K562 (cell line): Measurements from ENCODE around the gene MYO3B. TPM values are rescaled to one million over a fixed set of nuclear protein-coding genes. Genes with fewer than 3 reads are reported as not detected.
A peak's percentile ranks its signal among the peaks of the same experiment; 100 is the strongest.

Experiments used
- ARID1B ChIP-seq: fragments of 450-650 bp; IDR thresholded peaks from 2 replicates; pipeline ENCODE4 v1.6.1; 2016; ENCODE audit warnings: antibody characterized with exemption, mild to moderate bottlenecking, inconsistent platforms
- C11orf30 ChIP-seq: fragments of 450-650 bp; IDR thresholded peaks from 2 replicates; pipeline ENCODE4 v1.6.1; 2016; ENCODE audit warnings: low read depth, mild to moderate bottlenecking
- DACH1 ChIP-seq: fragments of 450-650 bp; IDR thresholded peaks from 2 replicates; pipeline ENCODE4 v1.6.1; 2018; ENCODE audit not compliant: partially characterized antibody
- ETS2 ChIP-seq: IDR thresholded peaks from 2 replicates; pipeline ENCODE4 v1.6.1; 2016; ENCODE audit warnings: borderline replicate concordance, missing genetic modification characterization, mild to moderate bottlenecking, moderate library complexity, missing compliant biosample characterization; ENCODE audit not compliant: poor library complexity, severe bottlenecking
- HMG20A ChIP-seq: fragments of 450-650 bp; formaldehyde crosslinking; conservative IDR thresholded peaks from 2 replicates; pipeline ENCODE4 v1.4.0; 2020; ENCODE audit warnings: mild to moderate bottlenecking, mixed read lengths
- HMGXB4 ChIP-seq: sonication (generic); formaldehyde crosslinking; IDR thresholded peaks from 2 replicates; pipeline ENCODE4 v1.8.1; 2023; ENCODE audit warnings: mild to moderate bottlenecking, missing genetic modification reagents
- MLLT1 ChIP-seq, 2 experiments: fragments of 450-650 bp; IDR thresholded peaks; 2 replicates each; pipeline ENCODE4 v1.6.1; 2016
- ZNF3 ChIP-seq: fragments of 250-450 bp; sonication (Bioruptor Pico); IDR thresholded peaks from 2 replicates; pipeline ENCODE4 v1.5.0; 2021; ENCODE audit warnings: mild to moderate bottlenecking, moderate library complexity
- ZNF354B ChIP-seq: fragments of 250-450 bp; sonication (Bioruptor Pico); IDR thresholded peaks from 2 replicates; pipeline ENCODE4 v1.4.0; 2020
- polyA plus RNA-seq, 8 experiments: library from polyadenylated mRNA; depleted of rRNA in 4 of 8; stranded (reverse) in 5 of 8; unstranded in 3 of 8; fragments of >200 nt; fragmentation: Nextera tagmentation in 2 of 8; fragmentation: Illumina TruSeq in 1 of 8; extraction: Ambion mirVana in 2 of 8; extraction: Trizol in 1 of 8; gene quantifications; 2 replicates each; pipeline versions ENCODE4 v1.2.1 to v1.2.3, GENCODE V29; 2011 to 2014; ENCODE audit warnings: inconsistent platforms in 1 of 8, missing spikeins in 1 of 8
- total RNA-seq, 7 experiments: library from RNA; depleted of rRNA in 6 of 7; stranded (reverse); fragments of >200 nt in 6 of 7; fragmentation: Illumina TruSeq in 2 of 7; extraction: Trizol in 2 of 7; gene quantifications; 2 replicates each; pipeline versions ENCODE4 v1.2.1 to v1.2.3, GENCODE V29; 2011 to 2021; ENCODE audit warnings: low replicate concordance in 1 of 7
- TF ChIP-seq, protein P1 (sequence below): fragments of 450-650 bp; formaldehyde crosslinking; IDR thresholded peaks from 2 replicates; pipeline ENCODE4 v1.4.0; 2022; ENCODE audit warnings: mild to moderate bottlenecking, moderate library complexity
- TF ChIP-seq, protein P2 (sequence below): fragments of 450-650 bp; IDR thresholded peaks from 2 replicates; pipeline ENCODE4 v1.6.1; 2017; ENCODE audit warnings: antibody characterized with exemption, mild to moderate bottlenecking
- TF ChIP-seq, protein P3 (sequence below): sonication (generic); formaldehyde crosslinking; IDR thresholded peaks from 2 replicates; pipeline ENCODE4 v1.8.1; 2023; ENCODE audit warnings: mild to moderate bottlenecking, missing genetic modification reagents

Gene MYO3B
- total and polyA plus RNA-seq, 9 of the 15 experiments (the other 6 are each of a cell fraction or from before 2014, with no cell fraction given), result 2.7 to 6.5 (median 3.6) TPM

GRCh38 chr2:170263728-170264521, 86.0 kb downstream of the MYO3B start (continued):
- TF ChIP-seq MLLT1 (IDR thresholded peaks at IDR 0.05) (peak; percentile 71 to 82; a peak in 3 of 4 replicates), ZNF3 (CRISPR knock-in tag) (peak; percentile 75; the same call in 1 of the 2 replicates), ARID1B (peak; percentile 100), ZNF354B (CRISPR knock-in tag) (peak; percentile 97), HMG20A (CRISPR knock-in tag) (peak; percentile 94), DACH1 (peak; percentile 80), ETS2 (tag) (peak; percentile 94), HMGXB4 (CRISPR knock-in tag) (peak; percentile 39; the same call in 1 of the 2 replicates), C11orf30 (peak; percentile 23; the same call in 1 of the 2 replicates)
- TF ChIP-seq, protein P1, sequence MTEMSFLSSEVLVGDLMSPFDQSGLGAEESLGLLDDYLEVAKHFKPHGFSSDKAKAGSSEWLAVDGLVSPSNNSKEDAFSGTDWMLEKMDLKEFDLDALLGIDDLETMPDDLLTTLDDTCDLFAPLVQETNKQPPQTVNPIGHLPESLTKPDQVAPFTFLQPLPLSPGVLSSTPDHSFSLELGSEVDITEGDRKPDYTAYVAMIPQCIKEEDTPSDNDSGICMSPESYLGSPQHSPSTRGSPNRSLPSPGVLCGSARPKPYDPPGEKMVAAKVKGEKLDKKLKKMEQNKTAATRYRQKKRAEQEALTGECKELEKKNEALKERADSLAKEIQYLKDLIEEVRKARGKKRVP (CRISPR knock-in tag), result peak; percentile 94
- TF ChIP-seq, protein P2, sequence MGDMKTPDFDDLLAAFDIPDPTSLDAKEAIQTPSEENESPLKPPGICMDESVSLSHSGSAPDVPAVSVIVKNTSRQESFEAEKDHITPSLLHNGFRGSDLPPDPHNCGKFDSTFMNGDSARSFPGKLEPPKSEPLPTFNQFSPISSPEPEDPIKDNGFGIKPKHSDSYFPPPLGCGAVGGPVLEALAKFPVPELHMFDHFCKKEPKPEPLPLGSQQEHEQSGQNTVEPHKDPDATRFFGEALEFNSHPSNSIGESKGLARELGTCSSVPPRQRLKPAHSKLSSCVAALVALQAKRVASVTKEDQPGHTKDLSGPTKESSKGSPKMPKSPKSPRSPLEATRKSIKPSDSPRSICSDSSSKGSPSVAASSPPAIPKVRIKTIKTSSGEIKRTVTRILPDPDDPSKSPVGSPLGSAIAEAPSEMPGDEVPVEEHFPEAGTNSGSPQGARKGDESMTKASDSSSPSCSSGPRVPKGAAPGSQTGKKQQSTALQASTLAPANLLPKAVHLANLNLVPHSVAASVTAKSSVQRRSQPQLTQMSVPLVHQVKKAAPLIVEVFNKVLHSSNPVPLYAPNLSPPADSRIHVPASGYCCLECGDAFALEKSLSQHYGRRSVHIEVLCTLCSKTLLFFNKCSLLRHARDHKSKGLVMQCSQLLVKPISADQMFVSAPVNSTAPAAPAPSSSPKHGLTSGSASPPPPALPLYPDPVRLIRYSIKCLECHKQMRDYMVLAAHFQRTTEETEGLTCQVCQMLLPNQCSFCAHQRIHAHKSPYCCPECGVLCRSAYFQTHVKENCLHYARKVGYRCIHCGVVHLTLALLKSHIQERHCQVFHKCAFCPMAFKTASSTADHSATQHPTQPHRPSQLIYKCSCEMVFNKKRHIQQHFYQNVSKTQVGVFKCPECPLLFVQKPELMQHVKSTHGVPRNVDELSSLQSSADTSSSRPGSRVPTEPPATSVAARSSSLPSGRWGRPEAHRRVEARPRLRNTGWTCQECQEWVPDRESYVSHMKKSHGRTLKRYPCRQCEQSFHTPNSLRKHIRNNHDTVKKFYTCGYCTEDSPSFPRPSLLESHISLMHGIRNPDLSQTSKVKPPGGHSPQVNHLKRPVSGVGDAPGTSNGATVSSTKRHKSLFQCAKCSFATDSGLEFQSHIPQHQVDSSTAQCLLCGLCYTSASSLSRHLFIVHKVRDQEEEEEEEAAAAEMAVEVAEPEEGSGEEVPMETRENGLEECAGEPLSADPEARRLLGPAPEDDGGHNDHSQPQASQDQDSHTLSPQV, result peak; percentile 100
- TF ChIP-seq, protein P3, sequence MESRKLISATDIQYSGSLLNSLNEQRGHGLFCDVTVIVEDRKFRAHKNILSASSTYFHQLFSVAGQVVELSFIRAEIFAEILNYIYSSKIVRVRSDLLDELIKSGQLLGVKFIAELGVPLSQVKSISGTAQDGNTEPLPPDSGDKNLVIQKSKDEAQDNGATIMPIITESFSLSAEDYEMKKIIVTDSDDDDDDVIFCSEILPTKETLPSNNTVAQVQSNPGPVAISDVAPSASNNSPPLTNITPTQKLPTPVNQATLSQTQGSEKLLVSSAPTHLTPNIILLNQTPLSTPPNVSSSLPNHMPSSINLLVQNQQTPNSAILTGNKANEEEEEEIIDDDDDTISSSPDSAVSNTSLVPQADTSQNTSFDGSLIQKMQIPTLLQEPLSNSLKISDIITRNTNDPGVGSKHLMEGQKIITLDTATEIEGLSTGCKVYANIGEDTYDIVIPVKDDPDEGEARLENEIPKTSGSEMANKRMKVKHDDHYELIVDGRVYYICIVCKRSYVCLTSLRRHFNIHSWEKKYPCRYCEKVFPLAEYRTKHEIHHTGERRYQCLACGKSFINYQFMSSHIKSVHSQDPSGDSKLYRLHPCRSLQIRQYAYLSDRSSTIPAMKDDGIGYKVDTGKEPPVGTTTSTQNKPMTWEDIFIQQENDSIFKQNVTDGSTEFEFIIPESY (CRISPR knock-in tag), result peak; percentile 74
